ENCODE measurements around the gene SLCO2A1. TPM values are rescaled to one million over a fixed set of nuclear protein-coding genes. Genes with fewer than 3 reads are reported as not detected.

The SLCO2A1 gene
- total and polyA plus RNA-seq, 2 experiments from 2014 or later = 0.22 to 4.8 TPM

DNA sequence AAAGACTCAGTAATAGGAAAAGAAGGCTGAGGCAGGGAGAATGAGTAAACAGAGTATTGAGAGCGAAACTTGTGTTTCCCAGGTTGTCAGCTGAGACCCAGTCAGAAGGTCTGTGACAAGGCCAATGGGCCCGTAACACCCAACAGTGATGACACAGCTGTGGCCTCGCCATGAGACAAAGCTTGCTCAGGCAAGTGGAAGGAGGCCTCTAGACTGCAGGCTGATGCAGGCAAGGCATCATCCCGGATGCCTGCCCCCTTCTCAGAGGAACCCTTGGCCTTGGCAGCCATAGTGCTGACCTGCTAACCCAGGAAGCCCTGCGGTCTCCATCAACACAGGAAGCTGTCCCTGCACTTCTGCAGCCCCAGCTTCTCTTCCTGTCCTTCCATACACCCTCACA, 149.4 kb downstream of the SLCO2A1 start:
- WGBS, 2 experiments (ENCODE audit: low coverage in 1 of 2, low lambda C conversion rate in 2 of 2, missing lambda C conversion rate in 2 of 2) = 62 to 70% methylated on average over 5 of the region's 5 CpGs
- H3K9ac ChIP-seq = no peak overlapping the region
- H3K4me3 ChIP-seq = no peak overlapping the region
- H3K9me3 ChIP-seq (ENCODE audit: low read depth) = no peaks in the 10 kb centered on the region
- H3K9me2 ChIP-seq (ENCODE audit: insufficient read depth) = no peaks in the 10 kb centered on the region
- TF ChIP-seq EZH2 (IDR thresholded peaks at IDR 0.05; ENCODE audit: insufficient read depth, poor library complexity, severe bottlenecking) (no peak), EZH2phosphoT487 (IDR thresholded peaks at IDR 0.05; ENCODE audit: insufficient read depth, low read depth) (no peak)
- H4K20me1 ChIP-seq (ENCODE audit: insufficient read depth) = no peaks in the 10 kb centered on the region
- DNase-seq = no peak
- H3K27me3 ChIP-seq (replicated peaks; ENCODE audit: insufficient read depth) = no peaks in the 10 kb centered on the region
- H3K4me2 ChIP-seq (ENCODE audit: unreplicated experiment) = no peak overlapping the region
- in situ Hi-C loops (cut with MboI) = no loop called here
- no peaks in the 10 kb centered on the region for H3K79me2 ChIP-seq (ENCODE audit: insufficient read depth)
- no peaks in the 10 kb centered on the region for H3K36me3 ChIP-seq (ENCODE audit: low read depth)
- no peaks in the 10 kb centered on the region for H3F3A ChIP-seq (ENCODE audit: insufficient read depth)
- H2AFZ ChIP-seq = no peak overlapping the region
- no peaks in the 10 kb centered on the region for H3K4me1 ChIP-seq (ENCODE audit: insufficient read depth)
- H3K27ac ChIP-seq = no peak overlapping the region

DNA sequence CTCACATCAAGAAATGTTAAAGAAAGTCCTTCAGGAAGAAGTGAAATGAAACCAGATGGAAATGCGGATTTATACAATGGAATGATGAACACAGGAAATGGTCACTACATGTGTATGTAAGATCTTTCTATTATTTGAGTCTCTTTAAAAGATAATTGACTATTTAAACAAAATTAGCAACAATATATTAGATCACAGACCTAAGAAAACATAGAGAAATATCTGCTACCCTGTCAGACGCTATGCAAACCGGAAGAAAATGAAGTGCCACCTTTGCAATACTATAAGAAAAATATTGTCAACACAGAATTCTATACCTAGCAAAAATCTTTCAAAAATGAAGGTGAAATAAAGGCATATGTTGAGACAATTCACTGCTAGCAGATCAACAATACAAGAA, 151.2 kb downstream of the SLCO2A1 start:
- H3K9ac ChIP-seq = no peak overlapping the region
- H3K36me3 ChIP-seq (ENCODE audit: low read depth) = no peaks in the 10 kb centered on the region
- WGBS, 2 experiments (ENCODE audit: low coverage in 1 of 2, low lambda C conversion rate in 2 of 2, missing lambda C conversion rate in 2 of 2) = 93 to 94% methylated on average over 3 of the region's 3 CpGs
- no peaks in the 10 kb centered on the region for H3K4me1 ChIP-seq (ENCODE audit: insufficient read depth)
- H3K27me3 ChIP-seq (replicated peaks; ENCODE audit: insufficient read depth) = no peaks in the 10 kb centered on the region
- no peaks in the 10 kb centered on the region for H3K79me2 ChIP-seq (ENCODE audit: insufficient read depth)
- in situ Hi-C loops (cut with MboI) = no loop called here
- no peak overlapping the region for H3K4me3 ChIP-seq
- H3F3A ChIP-seq (ENCODE audit: insufficient read depth) = no peaks in the 10 kb centered on the region
- H2AFZ ChIP-seq = no peak overlapping the region
- no peaks in the 10 kb centered on the region for H3K9me3 ChIP-seq (ENCODE audit: low read depth)
- no peak for DNase-seq
- no peaks in the 10 kb centered on the region for H3K9me2 ChIP-seq (ENCODE audit: insufficient read depth)
- H3K27ac ChIP-seq = no peak overlapping the region
- TF ChIP-seq EZH2phosphoT487 (IDR thresholded peaks at IDR 0.05; ENCODE audit: insufficient read depth, low read depth) (no peak), EZH2 (IDR thresholded peaks at IDR 0.05; ENCODE audit: insufficient read depth, poor library complexity, severe bottlenecking) (no peak)
- no peaks in the 10 kb centered on the region for H4K20me1 ChIP-seq (ENCODE audit: insufficient read depth)
- no peak overlapping the region for H3K4me2 ChIP-seq (ENCODE audit: unreplicated experiment)

Other genes starting within 250 kb of the SLCO2A1 start
- gene SRPRB, start 224.1 kb downstream of the SLCO2A1 start, total RNA-seq (2014; rRNA removed; shearing (Covaris generic)) = 82.5 and 110 TPM in 2 replicates
- gene SRPRB, start 224.1 kb downstream of the SLCO2A1 start, polyA plus RNA-seq (2016; fragmentation: Nextera tagmentation; extraction: Ambion mirVana) = 99.4 and 102 TPM in 2 replicates
- 0.38 and 0.76 TPM in 2 replicates for gene RAB6B, start 134.0 kb downstream of the SLCO2A1 start, total RNA-seq (2014; rRNA removed; shearing (Covaris generic))
- gene RAB6B, start 134.0 kb downstream of the SLCO2A1 start, polyA plus RNA-seq (2016; fragmentation: Nextera tagmentation; extraction: Ambion mirVana) = 0.59 and 0.67 TPM in 2 replicates
- gene RYK, start 220.9 kb upstream of the SLCO2A1 start, total RNA-seq (2014; rRNA removed; shearing (Covaris generic)) = 93.7 and 100 TPM in 2 replicates
- 22.3 and 22.8 TPM in 2 replicates for gene RYK, start 220.9 kb upstream of the SLCO2A1 start, polyA plus RNA-seq (2016; fragmentation: Nextera tagmentation; extraction: Ambion mirVana)

All from GM23248 (cell line).